Prostate gland (tissue), 2 donors: ENCODE results near the gene BRPF1.
"Not testable (repeated sequence)": the region's sequence is repeated elsewhere in the genome, so short reads cannot be mapped to it uniquely, and the experiment has no call there.

Source experiments
- POLR2A ChIP-seq: fragments of 450-650 bp; IDR thresholded peaks from one replicate; pipeline ENCODE4 v1.6.1; 2016; ENCODE audit warnings: antibody characterized with exemption, mild to moderate bottlenecking
- TF ChIP-seq, protein P1 (sequence below), 4 experiments: fragments of 200-600 bp in 2 of 4; fragments of 450-650 bp in 2 of 4; sonication (generic) in 2 of 4; IDR thresholded peaks; 1 replicate in 3 of 4; 2 replicates in 1 of 4; pipeline ENCODE4 v1.5.1; 2016 to 2019; ENCODE audit warnings: antibody characterized with exemption in 4 of 4, mild to moderate bottlenecking in 2 of 4, moderate library complexity in 2 of 4

GRCh38 chr3:9771007-9771406, 39.5 kb downstream of the BRPF1 start:
- TF ChIP-seq, protein P1, sequence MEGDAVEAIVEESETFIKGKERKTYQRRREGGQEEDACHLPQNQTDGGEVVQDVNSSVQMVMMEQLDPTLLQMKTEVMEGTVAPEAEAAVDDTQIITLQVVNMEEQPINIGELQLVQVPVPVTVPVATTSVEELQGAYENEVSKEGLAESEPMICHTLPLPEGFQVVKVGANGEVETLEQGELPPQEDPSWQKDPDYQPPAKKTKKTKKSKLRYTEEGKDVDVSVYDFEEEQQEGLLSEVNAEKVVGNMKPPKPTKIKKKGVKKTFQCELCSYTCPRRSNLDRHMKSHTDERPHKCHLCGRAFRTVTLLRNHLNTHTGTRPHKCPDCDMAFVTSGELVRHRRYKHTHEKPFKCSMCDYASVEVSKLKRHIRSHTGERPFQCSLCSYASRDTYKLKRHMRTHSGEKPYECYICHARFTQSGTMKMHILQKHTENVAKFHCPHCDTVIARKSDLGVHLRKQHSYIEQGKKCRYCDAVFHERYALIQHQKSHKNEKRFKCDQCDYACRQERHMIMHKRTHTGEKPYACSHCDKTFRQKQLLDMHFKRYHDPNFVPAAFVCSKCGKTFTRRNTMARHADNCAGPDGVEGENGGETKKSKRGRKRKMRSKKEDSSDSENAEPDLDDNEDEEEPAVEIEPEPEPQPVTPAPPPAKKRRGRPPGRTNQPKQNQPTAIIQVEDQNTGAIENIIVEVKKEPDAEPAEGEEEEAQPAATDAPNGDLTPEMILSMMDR (IDR thresholded peaks at IDR 0.05), result not testable (repeated sequence)
- not testable (repeated sequence) for TF ChIP-seq POLR2A
